Measurements from ENCODE around the gene RSPO1.

DNA sequence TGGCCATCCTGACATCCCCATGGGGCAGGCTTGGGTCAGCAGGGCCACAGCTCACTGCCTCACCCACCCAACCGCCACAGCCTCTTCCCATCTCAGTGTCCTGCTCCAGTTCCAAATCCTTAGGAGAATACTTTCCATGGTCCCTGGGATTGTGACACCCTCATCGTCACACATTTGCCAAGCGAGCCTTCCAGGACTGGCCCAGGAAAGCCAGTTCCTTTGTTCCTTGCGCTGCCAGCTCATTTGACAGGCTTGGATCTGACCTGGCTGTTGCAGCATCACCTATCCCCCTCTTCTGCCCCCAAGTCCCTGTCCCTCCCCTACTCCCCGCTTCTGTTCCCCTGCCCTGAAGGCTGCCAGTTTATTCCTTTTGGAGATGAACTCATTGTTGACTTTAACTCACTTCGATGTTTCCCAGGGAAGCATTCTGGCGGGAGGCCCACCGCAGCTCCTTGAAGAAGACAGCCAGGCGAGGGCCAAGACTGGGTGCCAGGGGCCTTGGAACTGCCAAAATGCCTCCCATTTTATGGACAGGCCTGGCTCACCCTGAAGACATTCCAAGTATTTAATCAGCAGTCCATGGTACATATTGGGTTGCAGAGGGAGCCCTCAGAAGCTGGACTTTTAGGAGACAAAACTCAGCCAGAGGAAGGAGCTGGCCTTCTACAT lies 28.8 kb downstream of the RSPO1 start:
- TF ChIP-seq EP300 (IDR thresholded peaks at IDR 0.05) (no peak), POLR2A (IDR thresholded peaks at IDR 0.05) (no peak)
